DMS53 treated with DMSO at 0.1 percent for 48 hours (cell line): Measurements from ENCODE around the gene RAB22A.
"Not testable (repeated sequence)": the region's sequence is repeated elsewhere in the genome, so short reads cannot be mapped to it uniquely, and the experiment has no call there.

Experiments used
- DNase-seq: peaks from one replicate; lab custom pipeline; 2025; ENCODE audit not compliant: unreplicated experiment; lab: John Stamatoyannopoulos, UW

RAB22A gene

GRCh38 chr20:58407966-58408557, 98.5 kb downstream of the RAB22A start:
- no peak for DNase-seq

- DNase-seq: peak; percentile 40
Observed at GRCh38 chr20:58408603-58409246, 99.2 kb downstream of the RAB22A start.

GRCh38 chr20:58414216-58414615, 104.7 kb downstream of the RAB22A start:
- not testable (repeated sequence) for DNase-seq

- DNase-seq: not testable (repeated sequence)
Observed at GRCh38 chr20:58414786-58415185, 105.3 kb downstream of the RAB22A start.

- DNase-seq: no peak
Observed at GRCh38 chr20:58416057-58416456, 106.5 kb downstream of the RAB22A start.

- no peak for DNase-seq
Observed at GRCh38 chr20:58416835-58417234, 107.3 kb downstream of the RAB22A start.
